PC-9 (cell line): Measurements from ENCODE around the gene POP4.

Experiments used
- EZH2 ChIP-seq: fragments of 200-600 bp; sonication (generic); IDR thresholded peaks from 2 replicates; pipeline ENCODE4 v1.8.0; 2017; ENCODE audit warnings: antibody characterized with exemption, low read depth
- TF ChIP-seq, protein P1 (sequence below): fragments of 200-600 bp; sonication (generic); conservative IDR thresholded peaks from 2 replicates; pipeline ENCODE4 v1.6.1; 2017; ENCODE audit warnings: mixed run types, antibody characterized with exemption, mild to moderate bottlenecking, moderate library complexity

DNA sequence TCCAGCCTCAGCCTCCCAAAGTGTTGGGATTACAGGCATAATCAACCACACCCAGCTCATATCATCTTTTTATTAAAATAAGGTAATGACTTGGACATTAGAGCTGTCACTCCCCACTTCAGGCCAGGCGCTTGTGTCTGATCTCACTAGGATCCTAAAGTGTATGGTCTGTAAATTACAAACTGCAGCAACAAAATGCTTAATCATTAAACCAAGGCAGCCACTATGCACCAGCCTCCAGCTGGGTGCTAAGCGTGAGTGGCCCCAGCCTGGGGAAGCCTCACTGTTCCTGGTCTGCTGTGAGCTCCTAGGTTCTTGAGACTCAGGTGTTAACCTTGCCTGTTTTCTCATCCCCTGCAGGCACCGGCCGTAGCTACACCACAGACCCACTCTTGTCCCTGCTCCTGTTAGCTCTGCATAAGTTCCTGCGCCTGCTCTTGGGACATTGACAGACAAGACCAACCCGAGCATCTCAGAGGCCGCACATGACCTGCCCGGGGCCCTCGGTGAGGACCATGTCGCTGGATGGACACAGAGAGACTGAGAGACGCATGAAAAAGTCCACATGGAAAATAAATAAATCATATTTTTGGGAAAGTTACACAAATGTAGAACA lies 42.5 kb upstream of the POP4 start:
- no peak for TF ChIP-seq EZH2
- TF ChIP-seq, protein P1, sequence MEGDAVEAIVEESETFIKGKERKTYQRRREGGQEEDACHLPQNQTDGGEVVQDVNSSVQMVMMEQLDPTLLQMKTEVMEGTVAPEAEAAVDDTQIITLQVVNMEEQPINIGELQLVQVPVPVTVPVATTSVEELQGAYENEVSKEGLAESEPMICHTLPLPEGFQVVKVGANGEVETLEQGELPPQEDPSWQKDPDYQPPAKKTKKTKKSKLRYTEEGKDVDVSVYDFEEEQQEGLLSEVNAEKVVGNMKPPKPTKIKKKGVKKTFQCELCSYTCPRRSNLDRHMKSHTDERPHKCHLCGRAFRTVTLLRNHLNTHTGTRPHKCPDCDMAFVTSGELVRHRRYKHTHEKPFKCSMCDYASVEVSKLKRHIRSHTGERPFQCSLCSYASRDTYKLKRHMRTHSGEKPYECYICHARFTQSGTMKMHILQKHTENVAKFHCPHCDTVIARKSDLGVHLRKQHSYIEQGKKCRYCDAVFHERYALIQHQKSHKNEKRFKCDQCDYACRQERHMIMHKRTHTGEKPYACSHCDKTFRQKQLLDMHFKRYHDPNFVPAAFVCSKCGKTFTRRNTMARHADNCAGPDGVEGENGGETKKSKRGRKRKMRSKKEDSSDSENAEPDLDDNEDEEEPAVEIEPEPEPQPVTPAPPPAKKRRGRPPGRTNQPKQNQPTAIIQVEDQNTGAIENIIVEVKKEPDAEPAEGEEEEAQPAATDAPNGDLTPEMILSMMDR: no peak
